Kidney epithelial cell (primary cell): ENCODE measurements around the gene ERBB3. TPM values are rescaled to one million over a fixed set of nuclear protein-coding genes. Genes with fewer than 3 reads are reported as not detected.

Experiments
- DNase-seq: peaks from one replicate; pipeline ENCODE4 v3.0.0-alpha.2; 2010; ENCODE audit warnings: low read depth
- H3K27me3 ChIP-seq: 2 replicates; pipeline ENCODE4 v1.6.0; 2011; ENCODE audit warnings: low read length; ENCODE audit not compliant: control insufficient read depth, insufficient read depth
- H3K36me3 ChIP-seq: 2 replicates; pipeline ENCODE4 v1.5.1; 2011; ENCODE audit warnings: low read length; ENCODE audit not compliant: control insufficient read depth, insufficient read depth
- H3K4me3 ChIP-seq: 2 replicates; pipeline ENCODE4 v1.5.1; 2011; ENCODE audit warnings: low read depth, mild to moderate bottlenecking, control low read depth, low read length
- total RNA-seq: library from RNA; depleted of rRNA; stranded (reverse); fragments of >200 nt; gene quantifications from 2 replicates; pipeline ENCODE4 v1.2.3, GENCODE V29; 2015
- TF ChIP-seq, protein P1 (sequence below): IDR thresholded peaks from 2 replicates; pipeline ENCODE4 v1.5.1; 2011; ENCODE audit warnings: mild to moderate bottlenecking, moderate library complexity, low read length, control low read depth, inconsistent platforms; ENCODE audit not compliant: insufficient read depth, poor library complexity, severe bottlenecking

The ERBB3 gene
- total RNA-seq, 1 donor from 2014 or later = 17.3 TPM

DNA sequence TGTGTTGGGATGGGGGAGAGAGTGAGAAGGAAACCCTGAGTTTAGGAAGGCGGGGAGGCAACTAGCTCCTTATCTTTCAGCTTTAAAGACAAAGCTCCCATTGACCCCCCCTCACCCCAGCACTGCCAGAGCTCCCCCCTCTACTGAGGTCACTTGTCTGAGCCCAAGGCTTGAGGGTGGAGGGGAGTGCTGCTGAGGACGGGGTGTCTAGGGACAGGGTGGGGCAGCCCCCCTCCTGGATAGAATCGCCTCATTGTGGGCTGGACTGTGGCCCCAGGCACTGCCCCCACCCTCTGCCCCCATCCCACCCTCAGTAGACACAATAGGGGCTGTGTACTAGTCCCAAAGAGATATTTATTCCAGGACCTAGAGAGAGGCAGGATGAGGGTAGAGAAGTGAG lies 3.0 kb downstream of the ERBB3 start:
- Histone ChIP-seq H3K4me3 (no peak overlapping the region), H3K27me3 (peaks cover 7% of the 10 kb centered on the region), H3K36me3 (no peaks in the 10 kb centered on the region)
- DNase-seq = no peak
- TF ChIP-seq, protein P1, sequence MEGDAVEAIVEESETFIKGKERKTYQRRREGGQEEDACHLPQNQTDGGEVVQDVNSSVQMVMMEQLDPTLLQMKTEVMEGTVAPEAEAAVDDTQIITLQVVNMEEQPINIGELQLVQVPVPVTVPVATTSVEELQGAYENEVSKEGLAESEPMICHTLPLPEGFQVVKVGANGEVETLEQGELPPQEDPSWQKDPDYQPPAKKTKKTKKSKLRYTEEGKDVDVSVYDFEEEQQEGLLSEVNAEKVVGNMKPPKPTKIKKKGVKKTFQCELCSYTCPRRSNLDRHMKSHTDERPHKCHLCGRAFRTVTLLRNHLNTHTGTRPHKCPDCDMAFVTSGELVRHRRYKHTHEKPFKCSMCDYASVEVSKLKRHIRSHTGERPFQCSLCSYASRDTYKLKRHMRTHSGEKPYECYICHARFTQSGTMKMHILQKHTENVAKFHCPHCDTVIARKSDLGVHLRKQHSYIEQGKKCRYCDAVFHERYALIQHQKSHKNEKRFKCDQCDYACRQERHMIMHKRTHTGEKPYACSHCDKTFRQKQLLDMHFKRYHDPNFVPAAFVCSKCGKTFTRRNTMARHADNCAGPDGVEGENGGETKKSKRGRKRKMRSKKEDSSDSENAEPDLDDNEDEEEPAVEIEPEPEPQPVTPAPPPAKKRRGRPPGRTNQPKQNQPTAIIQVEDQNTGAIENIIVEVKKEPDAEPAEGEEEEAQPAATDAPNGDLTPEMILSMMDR = no peak

DNA sequence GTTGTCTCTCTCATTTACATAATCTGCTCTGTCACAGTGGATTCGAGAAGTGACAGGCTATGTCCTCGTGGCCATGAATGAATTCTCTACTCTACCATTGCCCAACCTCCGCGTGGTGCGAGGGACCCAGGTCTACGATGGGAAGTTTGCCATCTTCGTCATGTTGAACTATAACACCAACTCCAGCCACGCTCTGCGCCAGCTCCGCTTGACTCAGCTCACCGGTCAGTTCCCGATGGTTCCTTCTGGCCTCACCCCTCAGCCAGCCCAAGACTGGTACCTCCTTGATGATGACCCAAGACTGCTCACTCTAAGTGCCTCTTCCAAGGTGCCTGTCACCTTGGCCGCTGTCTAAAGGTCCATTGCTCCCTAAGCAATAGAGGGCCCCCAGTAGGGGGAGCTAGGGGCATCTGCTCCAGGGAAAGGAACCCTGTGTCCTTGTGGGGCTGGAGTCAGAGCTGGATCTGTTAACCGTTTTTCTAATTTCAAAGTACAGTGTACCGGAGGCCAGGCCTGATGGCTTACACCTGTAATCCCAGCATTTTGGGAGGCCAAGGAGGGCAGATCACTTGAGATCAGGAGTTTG lies 5.1 kb downstream of the ERBB3 start:
- no peaks in the 10 kb centered on the region for H3K36me3 ChIP-seq
- no peak for DNase-seq
- TF ChIP-seq, protein P1 = peak; percentile 26
- peaks cover 7% of the 10 kb centered on the region for H3K27me3 ChIP-seq
- no peak overlapping the region for H3K4me3 ChIP-seq

DNA sequence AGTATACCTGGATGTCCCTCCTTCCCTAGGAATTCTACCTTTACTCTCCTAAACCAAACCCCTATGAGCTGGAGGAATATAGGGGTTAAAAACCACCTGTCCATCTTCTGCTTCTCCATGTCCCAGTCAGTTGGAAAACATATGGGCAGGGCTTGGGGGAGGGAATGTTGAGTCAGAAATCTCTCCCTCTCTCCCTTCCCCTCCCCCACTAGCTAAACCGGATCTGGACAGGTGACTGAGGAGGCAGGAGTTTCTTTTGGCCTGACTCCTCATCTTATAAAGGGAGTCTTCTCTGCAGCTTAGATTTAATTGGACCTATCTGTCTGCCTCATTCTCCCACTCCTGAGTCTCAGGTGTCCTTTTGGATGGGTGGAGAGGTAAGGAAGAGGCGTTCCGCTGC lies 6.1 kb downstream of the ERBB3 start:
- no peaks in the 10 kb centered on the region for H3K36me3 ChIP-seq
- no peak for DNase-seq
- H3K27me3 ChIP-seq = no peaks in the 10 kb centered on the region
- H3K4me3 ChIP-seq = no peak overlapping the region
- TF ChIP-seq, protein P1 = no peak

DNA sequence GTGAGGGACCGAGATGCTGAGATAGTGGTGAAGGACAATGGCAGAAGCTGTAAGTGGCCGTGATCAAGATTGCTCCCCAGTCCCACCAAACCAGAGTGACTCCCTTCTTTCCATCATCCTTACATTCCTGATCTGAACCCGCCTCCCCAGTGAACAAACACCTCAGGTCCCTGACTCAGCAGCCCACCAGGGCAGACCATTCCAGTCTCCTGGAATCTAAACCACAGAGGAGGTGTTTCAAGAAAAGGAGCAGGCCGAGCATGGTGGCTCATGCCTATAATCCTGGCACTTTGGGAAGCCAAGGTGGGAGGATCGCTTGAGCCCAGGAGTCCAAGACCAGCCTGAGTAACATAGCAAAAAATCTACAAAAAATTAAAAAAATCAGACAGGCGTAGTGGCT lies 6.6 kb downstream of the ERBB3 start:
- Histone ChIP-seq H3K36me3 (no peaks in the 10 kb centered on the region), H3K27me3 (no peaks in the 10 kb centered on the region), H3K4me3 (no peak overlapping the region)
- DNase-seq = no peak
- TF ChIP-seq, protein P1 = no peak

DNA sequence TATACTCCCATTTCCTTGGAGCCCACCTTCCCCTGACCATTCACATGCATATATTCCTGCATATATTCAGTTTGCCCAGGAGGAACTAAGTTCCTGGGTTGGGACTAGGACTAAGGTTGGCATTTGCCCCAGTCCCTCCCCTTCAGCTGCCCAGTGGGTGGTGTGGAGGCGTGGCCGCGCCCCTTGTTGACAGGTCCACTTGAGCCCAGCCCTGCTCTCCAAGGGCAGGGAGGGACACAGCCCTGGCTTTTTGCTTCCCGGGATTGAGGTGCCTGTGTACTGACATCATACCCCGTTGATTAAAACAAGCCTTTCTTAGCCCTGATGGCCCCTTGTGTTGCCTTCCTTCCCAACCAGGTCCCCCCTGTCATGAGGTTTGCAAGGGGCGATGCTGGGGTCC lies 7.3 kb downstream of the ERBB3 start:
- Histone ChIP-seq H3K36me3 (no peaks in the 10 kb centered on the region), H3K27me3 (no peaks in the 10 kb centered on the region), H3K4me3 (no peak overlapping the region)
- TF ChIP-seq, protein P1 = no peak
- no peak for DNase-seq

DNA sequence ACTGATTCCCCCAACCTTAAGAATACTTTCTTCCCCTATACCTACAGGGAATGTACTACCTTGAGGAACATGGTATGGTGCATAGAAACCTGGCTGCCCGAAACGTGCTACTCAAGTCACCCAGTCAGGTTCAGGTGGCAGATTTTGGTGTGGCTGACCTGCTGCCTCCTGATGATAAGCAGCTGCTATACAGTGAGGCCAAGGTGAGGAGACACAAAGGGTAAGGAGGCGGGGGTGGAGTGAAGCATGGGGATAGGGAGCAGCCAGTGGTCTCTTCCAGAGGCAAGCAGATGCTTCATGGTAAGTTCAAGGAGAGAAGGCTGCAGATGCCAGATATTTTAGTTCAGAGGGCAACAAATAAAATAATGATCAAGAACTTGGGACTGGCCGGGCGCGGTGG lies 17.8 kb downstream of the ERBB3 start:
- TF ChIP-seq, protein P1 = no peak
- no peak overlapping the region for H3K4me3 ChIP-seq
- no peaks in the 10 kb centered on the region for H3K27me3 ChIP-seq
- DNase-seq = no peak
- no peaks in the 10 kb centered on the region for H3K36me3 ChIP-seq
